B cell (primary cell): ENCODE data around the gene CHST8. TPM values are rescaled to one million over a fixed set of nuclear protein-coding genes. Genes with fewer than 3 reads are reported as not detected.

Experiments used
- ATAC-seq: fragments of 200-7000 bp; cut with Tn5 transposase; one replicate; pipeline ENCODE4 v1.10.0; 2021; ENCODE audit warnings: low read depth, mild to moderate bottlenecking, moderate number of reproducible peaks, moderate library complexity
- CTCF ChIA-PET: fragments of 350-600 bp; sonication (Branson Sonifier 250); formaldehyde crosslinking; loops from one replicate; lab custom pipeline; 2021; ENCODE audit warnings: antibody characterized with exemption, inconsistent platforms; lab: Charles Lee
- POLR2A ChIA-PET: fragments of 350-600 bp; sonication (Branson Sonifier 250); formaldehyde crosslinking; loops from one replicate; lab custom pipeline; 2021; ENCODE audit warnings: antibody characterized with exemption; lab: Charles Lee
- DNase-seq: peaks from one replicate; pipeline ENCODE4 v3.0.0; 2013
- H2AFZ ChIP-seq: 2 replicates; pipeline ENCODE4 v1.6.1; 2012; ENCODE audit warnings: mild to moderate bottlenecking, low read depth, low read length; ENCODE audit not compliant: insufficient read depth, poor library complexity, severe bottlenecking
- H3K27ac ChIP-seq, 2 donors: 1 replicate in 1 of 2; 2 replicates in 1 of 2; pipeline ENCODE4 v1.5.1; 2012 to 2013; ENCODE audit warnings: low read length in 2 of 2, mild to moderate bottlenecking in 2 of 2, moderate library complexity in 1 of 2
- H3K27me3 ChIP-seq, 4 experiments: fragments of 200-600 bp in 1 of 4; sonication (generic) in 1 of 4; replicated peaks in 1 of 4; 1 replicate in 2 of 4; 2 replicates in 2 of 4; pipeline versions ENCODE4 v1.6.1 to v1.7.0; 2013 to 2016; ENCODE audit warnings: low read length in 3 of 4, mild to moderate bottlenecking in 2 of 4, mixed read lengths in 1 of 4, moderate library complexity in 1 of 4; ENCODE audit not compliant: insufficient read depth in 4 of 4, control insufficient read depth in 3 of 4; ENCODE audit errors: control extremely low read depth in 1 of 4
- H3K36me3 ChIP-seq, 2 experiments: replicated peaks in 1 of 2; 1 replicate in 1 of 2; 2 replicates in 1 of 2; pipeline versions ENCODE4 v1.6.1 to v1.7.1; 2013; ENCODE audit warnings: low read length in 1 of 2; ENCODE audit not compliant: insufficient read depth in 2 of 2, control insufficient read depth in 1 of 2; ENCODE audit errors: control extremely low read depth in 1 of 2, extremely low read depth in 1 of 2
- H3K4me1 ChIP-seq, 2 donors: fragments of 200-600 bp in 1 of 2; sonication (generic) in 1 of 2; 1 replicate in 1 of 2; 2 replicates in 1 of 2; pipeline versions ENCODE4 v1.5.1 to v1.6.1; 2013 to 2017; ENCODE audit warnings: low read length in 2 of 2; ENCODE audit not compliant: control insufficient read depth in 2 of 2, insufficient read depth in 2 of 2
- H3K4me2 ChIP-seq: replicated peaks from 2 replicates; pipeline ENCODE3; 2012; ENCODE audit warnings: mild to moderate bottlenecking, low read depth, low read length; ENCODE audit not compliant: poor library complexity, severe bottlenecking
- H3K4me3 ChIP-seq, 5 experiments: fragments of 200-600 bp in 1 of 5; sonication (generic) in 1 of 5; 1 replicate in 3 of 5; 2 replicates in 2 of 5; pipeline versions ENCODE4 v1.5.1 to v1.7.0; 2011 to 2016; ENCODE audit warnings: low read length in 4 of 5, mild to moderate bottlenecking in 4 of 5, low read depth in 2 of 5, control low read depth in 1 of 5, moderate library complexity in 1 of 5; ENCODE audit not compliant: insufficient read depth in 1 of 5; ENCODE audit errors: control extremely low read depth in 1 of 5, extremely low read depth in 1 of 5
- H3K79me2 ChIP-seq: fragments of 200-600 bp; sonication (generic); one replicate; pipeline ENCODE4 v1.6.0; 2016; ENCODE audit warnings: low read length; ENCODE audit not compliant: control insufficient read depth, insufficient read depth
- H3K9ac ChIP-seq: fragments of 200-600 bp; sonication (generic); 2 replicates; pipeline ENCODE4 v1.6.1; 2017; ENCODE audit warnings: mild to moderate bottlenecking, low read length, moderate library complexity
- H3K9me3 ChIP-seq, 3 donors: one replicate each; pipeline versions ENCODE4 v1.6.1 to v1.7.1; 2013; ENCODE audit warnings: low read length in 2 of 3; ENCODE audit not compliant: control insufficient read depth in 2 of 3, insufficient read depth in 1 of 3; ENCODE audit errors: control extremely low read depth in 1 of 3
- H4K20me1 ChIP-seq: 2 replicates; pipeline ENCODE4 v1.6.0; 2012; ENCODE audit warnings: mild to moderate bottlenecking, low read length; ENCODE audit not compliant: insufficient read depth, control insufficient read depth, poor library complexity, severe bottlenecking
- H3K27ac Mint-ChIP-seq: one replicate; pipeline ENCODE4 v1.8.0; 2021; ENCODE audit warnings: mixed read lengths
- H3K27me3 Mint-ChIP-seq: one replicate; pipeline ENCODE4 v1.8.0; 2021; ENCODE audit warnings: mixed read lengths
- H3K4me1 Mint-ChIP-seq: one replicate; pipeline ENCODE4 v1.8.0; 2021; ENCODE audit warnings: mixed read lengths
- H3K4me3 Mint-ChIP-seq: one replicate; pipeline ENCODE4 v1.8.0; 2021; ENCODE audit warnings: mixed read lengths
- H3K9me3 Mint-ChIP-seq: one replicate; pipeline ENCODE4 v1.8.0; 2022; ENCODE audit warnings: mixed read lengths; ENCODE audit not compliant: insufficient read depth
- EZH2 ChIP-seq: IDR thresholded peaks from 2 replicates; pipeline ENCODE4 v1.6.1; 2012; ENCODE audit warnings: borderline replicate concordance, low read depth, mild to moderate bottlenecking, moderate library complexity, low read length; ENCODE audit not compliant: insufficient read depth, poor library complexity, severe bottlenecking
- WGBS: methylation state at CpG from one replicate; pipeline ENCODE4 v1.1.5; 2013; ENCODE audit warnings: missing lambda C conversion rate; ENCODE audit not compliant: insufficient coverage; 5-methylcytosine and 5-hydroxymethylcytosine counted together
- intact Hi-C: fragments of 100-400 bp; cut with micrococcal nuclease; formaldehyde crosslinking; loops from one replicate; pipeline ENCODE4 v1.10.0; 2022
- polyA plus RNA-seq: library from polyadenylated mRNA; depleted of rRNA; stranded (reverse); fragments of >200 nt; gene quantifications from 2 replicates; pipeline ENCODE4 v1.2.3, GENCODE V29; 2012
- total RNA-seq, 2 donors: library from RNA; stranded (reverse); fragments of 120-200 nt in 1 of 2; gene quantifications; 1 replicate in 1 of 2; 2 replicates in 1 of 2; pipeline versions ENCODE4 v1.2.3 to v1.2.4, GENCODE V29; 2013 to 2022
- TF ChIP-seq, protein P1 (sequence below): fragments of 200-600 bp; IDR thresholded peaks from one replicate; pipeline ENCODE4 v1.8.0; 2022; ENCODE audit warnings: antibody characterized with exemption, mild to moderate bottlenecking

The CHST8 gene
- total and polyA plus RNA-seq, 2 donors (not counting 1 experiment from before 2014, with no cell fraction given) = not detected

- ChIA-PET CTCF (interaction anchor here (0.9 kb wide), 1 partner anchor 23 kb away, joined by 3 read pairs; no protein-coding TSS in a partner anchor), POLR2A (no interaction called here)
- Histone ChIP-seq H3K36me3 (no peaks in the 10 kb centered on the region), H4K20me1 (no peaks in the 10 kb centered on the region), H3K27me3 (peaks cover 0 to 13% (median 0%) of the 10 kb centered on the region in 4 experiments), H3K4me1 (peaks cover 8 to 9% of the 10 kb centered on the region in 2 donors), H3K4me3 (no peak overlapping the region), H3K79me2 (no peaks in the 10 kb centered on the region), H3K4me2 (no peak overlapping the region), H3K9me3 (no peaks in the 10 kb centered on the region), H3K9ac (no peak overlapping the region), H3K27ac (no peak overlapping the region), H2AFZ (no peak overlapping the region)
- ATAC-seq (no peak), DNase-seq (no peak)
- intact Hi-C loops = no loop called here
- Mint-ChIP-seq H3K27me3 (no peaks in the 10 kb centered on the region), H3K4me1 (peaks cover 9% of the 10 kb centered on the region), H3K9me3 (no peaks in the 10 kb centered on the region), H3K27ac (no peak overlapping the region), H3K4me3 (no peak overlapping the region)
- no peak for TF ChIP-seq EZH2
- TF ChIP-seq, protein P1, sequence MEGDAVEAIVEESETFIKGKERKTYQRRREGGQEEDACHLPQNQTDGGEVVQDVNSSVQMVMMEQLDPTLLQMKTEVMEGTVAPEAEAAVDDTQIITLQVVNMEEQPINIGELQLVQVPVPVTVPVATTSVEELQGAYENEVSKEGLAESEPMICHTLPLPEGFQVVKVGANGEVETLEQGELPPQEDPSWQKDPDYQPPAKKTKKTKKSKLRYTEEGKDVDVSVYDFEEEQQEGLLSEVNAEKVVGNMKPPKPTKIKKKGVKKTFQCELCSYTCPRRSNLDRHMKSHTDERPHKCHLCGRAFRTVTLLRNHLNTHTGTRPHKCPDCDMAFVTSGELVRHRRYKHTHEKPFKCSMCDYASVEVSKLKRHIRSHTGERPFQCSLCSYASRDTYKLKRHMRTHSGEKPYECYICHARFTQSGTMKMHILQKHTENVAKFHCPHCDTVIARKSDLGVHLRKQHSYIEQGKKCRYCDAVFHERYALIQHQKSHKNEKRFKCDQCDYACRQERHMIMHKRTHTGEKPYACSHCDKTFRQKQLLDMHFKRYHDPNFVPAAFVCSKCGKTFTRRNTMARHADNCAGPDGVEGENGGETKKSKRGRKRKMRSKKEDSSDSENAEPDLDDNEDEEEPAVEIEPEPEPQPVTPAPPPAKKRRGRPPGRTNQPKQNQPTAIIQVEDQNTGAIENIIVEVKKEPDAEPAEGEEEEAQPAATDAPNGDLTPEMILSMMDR = no peak
- WGBS = 90% methylated on average over 5 of the region's 5 CpGs
These were observed 179.7 kb downstream of the CHST8 start for GRCh38 chr19:33801411-33801810.

DNA sequence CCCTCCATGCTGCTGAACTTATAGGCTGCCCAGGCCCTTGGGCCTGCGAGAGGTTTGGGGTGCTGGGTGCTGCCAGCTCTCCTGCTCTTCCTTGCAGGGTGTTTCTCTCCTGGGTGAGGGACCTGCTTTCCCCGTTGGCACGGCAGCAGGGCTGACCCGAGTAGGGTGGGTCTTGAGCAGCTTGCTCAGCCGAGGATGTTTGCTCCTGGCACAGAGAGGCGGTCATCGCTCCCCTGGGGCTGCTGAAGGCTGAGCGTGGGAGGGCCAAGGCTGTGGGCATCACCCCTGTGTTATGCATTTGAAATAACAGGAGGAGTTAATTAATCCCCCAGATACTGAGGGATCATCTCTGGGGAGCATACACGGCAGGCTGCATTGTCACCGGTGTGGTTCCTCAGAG lies 180.2 kb downstream of the CHST8 start:
- H3K9me3 ChIP-seq = no peaks in the 10 kb centered on the region
- H4K20me1 ChIP-seq = no peaks in the 10 kb centered on the region
- H3K27me3 ChIP-seq = peaks cover 0 to 11% (median 0%) of the 10 kb centered on the region in 4 experiments
- no peak overlapping the region for H3K4me2 ChIP-seq
- no peak overlapping the region for H3K9ac ChIP-seq
- H3K4me1 ChIP-seq = peaks cover 6 to 7% of the 10 kb centered on the region in 2 donors
- H3K79me2 ChIP-seq = no peaks in the 10 kb centered on the region
- intact Hi-C loops = no loop called here
- ChIA-PET POLR2A (no interaction called here), CTCF (interaction anchor here (0.9 kb wide), 1 partner anchor 24 kb away, joined by 3 read pairs; no protein-coding TSS in a partner anchor)
- Mint-ChIP-seq H3K4me1 (peaks cover 8% of the 10 kb centered on the region), H3K9me3 (no peaks in the 10 kb centered on the region), H3K27ac (no peak overlapping the region), H3K27me3 (no peaks in the 10 kb centered on the region), H3K4me3 (no peak overlapping the region)
- no peak overlapping the region for H3K27ac ChIP-seq
- H2AFZ ChIP-seq = no peak overlapping the region
- TF ChIP-seq, protein P1 = no peak
- no peak for TF ChIP-seq EZH2
- no peak for DNase-seq
- ATAC-seq = no peak
- WGBS = 92% methylated on average over 9 of the region's 10 CpGs
- H3K4me3 ChIP-seq = no peak overlapping the region
- H3K36me3 ChIP-seq = no peaks in the 10 kb centered on the region
